Vagina (tissue), 2 donors: ENCODE data around the gene SREK1IP1. TPM values are rescaled to one million over a fixed set of nuclear protein-coding genes. Genes with fewer than 3 reads are reported as not detected.
"Not testable (repeated sequence)": the region's sequence is repeated elsewhere in the genome, so short reads cannot be mapped to it uniquely, and the experiment has no call there.

Experiments used
- DNase-seq, 2 donors: peaks; one replicate each; pipeline ENCODE4 v3.0.0-alpha.2; 2017; ENCODE audit errors: extremely low spot score in 2 of 2
- H3K27ac ChIP-seq: fragments of 200-600 bp; sonication (generic); one replicate; pipeline ENCODE4 v1.5.1; 2019
- H3K27me3 ChIP-seq: fragments of 200-600 bp; sonication (generic); one replicate; pipeline ENCODE4 v1.5.1; 2019
- H3K36me3 ChIP-seq, 2 donors: fragments of 200-600 bp; sonication (generic); one replicate each; pipeline ENCODE4 v1.5.1; 2017 to 2019
- H3K4me1 ChIP-seq: fragments of 200-600 bp; sonication (generic); one replicate; pipeline ENCODE4 v1.5.1; 2019
- H3K4me3 ChIP-seq, 2 donors: fragments of 200-600 bp; sonication (generic); 1 replicate in 1 of 2; 2 replicates in 1 of 2; pipeline ENCODE4 v1.5.1; 2016 to 2019
- H3K9me3 ChIP-seq: fragments of 200-600 bp; sonication (generic); one replicate; pipeline ENCODE4 v1.5.1; 2019
- POLR2A ChIP-seq, 2 donors: fragments of 450-650 bp; IDR thresholded peaks; one replicate each; pipeline ENCODE4 v1.6.1; 2017; ENCODE audit warnings: antibody characterized with exemption in 2 of 2, mild to moderate bottlenecking in 2 of 2, moderate library complexity in 2 of 2
- POLR2AphosphoS5 ChIP-seq, 2 donors: sonication (generic); formaldehyde crosslinking; IDR thresholded peaks; one replicate each; pipeline ENCODE4 v1.9.0; 2017; ENCODE audit warnings: antibody characterized with exemption in 2 of 2, mild to moderate bottlenecking in 2 of 2, low read depth in 1 of 2; ENCODE audit not compliant: insufficient read depth in 1 of 2
- intact Hi-C: fragments of 100-400 bp; cut with DNase I; formaldehyde crosslinking; loops from one replicate; pipeline ENCODE4 v1.15.1; 2023
- total RNA-seq: library from RNA; depleted of rRNA; stranded (reverse); fragments of >200 nt; gene quantifications from one replicate; pipeline ENCODE4 v1.2.3, GENCODE V29; 2016
- TF ChIP-seq, protein P1 (sequence below), 3 experiments: fragments of 450-650 bp in 2 of 3; fragments of 200-600 bp in 1 of 3; sonication (generic) in 1 of 3; IDR thresholded peaks; one replicate each; pipeline ENCODE4 v1.5.1; 2017 to 2019; ENCODE audit warnings: antibody characterized with exemption in 3 of 3, mild to moderate bottlenecking in 2 of 3, moderate library complexity in 2 of 3

The SREK1IP1 gene
- total RNA-seq, 1 donor from 2014 or later = 6.6 TPM

DNA sequence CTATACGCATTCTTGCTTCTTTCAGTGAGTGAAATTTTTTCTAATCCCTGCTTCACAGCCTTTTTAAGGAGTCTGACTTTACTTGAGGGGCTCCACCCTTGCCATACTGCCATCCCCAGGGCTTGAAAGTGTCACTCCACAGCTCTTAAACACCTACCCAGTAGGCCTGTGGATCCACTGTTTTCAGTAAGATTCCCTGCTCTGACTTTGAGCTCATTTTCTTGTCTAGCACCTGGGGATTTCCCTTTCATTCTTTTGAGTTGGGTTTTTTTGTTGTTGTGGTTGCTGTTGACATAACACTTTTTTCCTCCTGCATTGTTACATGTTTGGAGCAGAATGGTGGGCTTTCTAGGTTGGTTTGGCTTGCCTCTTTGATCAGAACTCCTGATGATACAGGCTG lies 23.6 kb downstream of the SREK1IP1 start:
- Histone ChIP-seq H3K4me3 (no peak overlapping the region), H3K27ac (no peak overlapping the region), H3K9me3 (no peaks in the 10 kb centered on the region), H3K4me1 (no peaks in the 10 kb centered on the region), H3K36me3 (peaks cover 0 to 10% of the 10 kb centered on the region in 2 donors), H3K27me3 (no peaks in the 10 kb centered on the region)
- TF ChIP-seq POLR2A (IDR thresholded peaks at IDR 0.05) = no peak
- TF ChIP-seq POLR2AphosphoS5 (IDR thresholded peaks at IDR 0.05; ENCODE audit: insufficient read depth in 1 of 2, low read depth in 1 of 2) = no peak
- TF ChIP-seq, protein P1, sequence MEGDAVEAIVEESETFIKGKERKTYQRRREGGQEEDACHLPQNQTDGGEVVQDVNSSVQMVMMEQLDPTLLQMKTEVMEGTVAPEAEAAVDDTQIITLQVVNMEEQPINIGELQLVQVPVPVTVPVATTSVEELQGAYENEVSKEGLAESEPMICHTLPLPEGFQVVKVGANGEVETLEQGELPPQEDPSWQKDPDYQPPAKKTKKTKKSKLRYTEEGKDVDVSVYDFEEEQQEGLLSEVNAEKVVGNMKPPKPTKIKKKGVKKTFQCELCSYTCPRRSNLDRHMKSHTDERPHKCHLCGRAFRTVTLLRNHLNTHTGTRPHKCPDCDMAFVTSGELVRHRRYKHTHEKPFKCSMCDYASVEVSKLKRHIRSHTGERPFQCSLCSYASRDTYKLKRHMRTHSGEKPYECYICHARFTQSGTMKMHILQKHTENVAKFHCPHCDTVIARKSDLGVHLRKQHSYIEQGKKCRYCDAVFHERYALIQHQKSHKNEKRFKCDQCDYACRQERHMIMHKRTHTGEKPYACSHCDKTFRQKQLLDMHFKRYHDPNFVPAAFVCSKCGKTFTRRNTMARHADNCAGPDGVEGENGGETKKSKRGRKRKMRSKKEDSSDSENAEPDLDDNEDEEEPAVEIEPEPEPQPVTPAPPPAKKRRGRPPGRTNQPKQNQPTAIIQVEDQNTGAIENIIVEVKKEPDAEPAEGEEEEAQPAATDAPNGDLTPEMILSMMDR (IDR thresholded peaks at IDR 0.05) = no peak
- intact Hi-C loops = no loop called here
- DNase-seq = no peak

- no peak for DNase-seq
- H3K4me3 ChIP-seq = no peak overlapping the region
- intact Hi-C loops = no loop called here
- H3K27me3 ChIP-seq = no peaks in the 10 kb centered on the region
- no peaks in the 10 kb centered on the region for H3K9me3 ChIP-seq
- TF ChIP-seq POLR2AphosphoS5 (IDR thresholded peaks at IDR 0.05; ENCODE audit: insufficient read depth in 1 of 2, low read depth in 1 of 2) (no peak), POLR2A (IDR thresholded peaks at IDR 0.05) (no peak)
- no peaks in the 10 kb centered on the region for H3K4me1 ChIP-seq
- H3K36me3 ChIP-seq = peaks cover 0 to 11% of the 10 kb centered on the region in 2 donors
- H3K27ac ChIP-seq = no peak overlapping the region
These were observed 25.7 kb downstream of the SREK1IP1 start for GRCh38 chr5:64742821-64743220.

- Histone ChIP-seq H3K4me1 (no peaks in the 10 kb centered on the region), H3K36me3 (peaks cover 0 to 11% of the 10 kb centered on the region in 2 donors), H3K4me3 (no peak overlapping the region), H3K27me3 (no peaks in the 10 kb centered on the region), H3K9me3 (no peaks in the 10 kb centered on the region), H3K27ac (no peak overlapping the region)
- no peak for DNase-seq
- TF ChIP-seq POLR2AphosphoS5 (IDR thresholded peaks at IDR 0.05; ENCODE audit: insufficient read depth in 1 of 2, low read depth in 1 of 2) (no peak), POLR2A (IDR thresholded peaks at IDR 0.05) (no peak)
- TF ChIP-seq, protein P1 (IDR thresholded peaks at IDR 0.05) = no peak
- intact Hi-C loops = no loop called here
These were observed 26.1 kb downstream of the SREK1IP1 start for GRCh38 chr5:64742411-64742810.

DNA sequence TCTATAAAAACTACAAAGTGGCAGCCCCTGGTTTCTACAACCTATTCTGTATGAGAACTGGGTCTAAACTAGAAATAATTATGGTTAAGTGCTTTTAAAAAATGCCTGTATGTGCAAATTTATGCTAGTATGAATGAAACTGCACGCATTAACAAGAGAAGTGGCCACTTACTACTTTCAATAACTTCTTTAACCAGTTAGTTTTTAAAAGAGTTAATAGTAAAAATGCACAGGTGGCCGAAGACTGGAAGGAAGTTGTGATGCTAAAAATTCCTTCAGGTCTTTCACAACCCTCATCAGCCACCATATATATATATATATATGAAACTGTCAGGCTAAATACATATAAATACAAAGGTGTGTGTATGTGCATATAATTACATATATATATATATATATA lies 41.3 kb downstream of the SREK1IP1 start:
- Histone ChIP-seq H3K27ac (no peak overlapping the region), H3K4me1 (no peaks in the 10 kb centered on the region), H3K36me3 (peaks cover 0 to 17% of the 10 kb centered on the region in 2 donors), H3K27me3 (no peaks in the 10 kb centered on the region), H3K9me3 (no peaks in the 10 kb centered on the region), H3K4me3 (no peak overlapping the region)
- TF ChIP-seq POLR2AphosphoS5 (IDR thresholded peaks at IDR 0.05; ENCODE audit: insufficient read depth in 1 of 2, low read depth in 1 of 2) = no peak
- TF ChIP-seq POLR2A (IDR thresholded peaks at IDR 0.05) = no peak
- TF ChIP-seq, protein P1 (IDR thresholded peaks at IDR 0.05) = no peak
- DNase-seq = no peak
- intact Hi-C loops = no loop called here

DNA sequence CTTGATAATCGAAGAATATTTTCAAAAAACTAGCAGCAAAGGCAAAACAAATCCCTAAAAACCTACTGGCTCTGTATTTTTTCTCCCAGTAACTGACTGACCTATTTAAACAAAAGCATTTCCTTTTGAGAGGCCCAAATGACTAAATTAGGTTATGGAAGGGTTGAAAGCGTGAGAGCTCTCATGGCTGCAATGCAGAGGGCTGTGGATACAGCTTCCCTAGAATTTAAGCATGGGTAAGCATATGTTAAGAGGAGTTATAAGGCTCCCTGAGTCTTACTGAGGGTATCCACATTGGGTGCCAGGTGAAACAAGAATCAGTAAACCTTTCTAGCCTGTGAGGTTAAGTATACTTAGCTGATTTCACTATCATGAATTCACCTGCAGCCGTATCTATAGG lies 45.9 kb downstream of the SREK1IP1 start:
- peaks cover 0 to 17% of the 10 kb centered on the region in 2 donors for H3K36me3 ChIP-seq
- H3K9me3 ChIP-seq = no peaks in the 10 kb centered on the region
- H3K4me1 ChIP-seq = no peaks in the 10 kb centered on the region
- no peak overlapping the region for H3K4me3 ChIP-seq
- intact Hi-C loops = no loop called here
- no peak overlapping the region for H3K27ac ChIP-seq
- TF ChIP-seq, protein P1 (IDR thresholded peaks at IDR 0.05) = no peak
- TF ChIP-seq POLR2A (IDR thresholded peaks at IDR 0.05) = no peak
- TF ChIP-seq POLR2AphosphoS5 (IDR thresholded peaks at IDR 0.05; ENCODE audit: insufficient read depth in 1 of 2, low read depth in 1 of 2) = no peak
- DNase-seq = no peak
- H3K27me3 ChIP-seq = no peaks in the 10 kb centered on the region

DNA sequence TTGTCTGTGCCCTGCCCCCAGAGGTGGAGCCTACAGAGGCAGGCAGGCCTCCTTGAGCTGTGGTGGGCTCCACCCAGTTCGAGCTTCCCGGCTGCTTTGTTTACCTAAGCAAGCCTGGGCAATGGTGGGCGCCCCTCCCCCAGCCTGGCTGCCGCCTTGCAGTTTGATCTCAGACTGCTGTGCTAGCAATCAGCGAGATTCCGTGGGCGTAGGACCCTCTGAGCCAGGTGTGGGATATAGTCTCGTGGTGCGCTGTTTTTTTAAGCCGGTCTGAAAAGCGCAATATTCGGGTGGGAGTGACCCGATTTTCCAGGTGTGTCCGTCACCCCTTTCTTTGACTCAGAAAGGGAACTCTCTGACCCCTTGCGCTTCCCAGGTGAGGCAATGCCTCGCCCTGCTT lies 54.0 kb downstream of the SREK1IP1 start:
- DNase-seq, H3K27ac ChIP-seq, intact Hi-C loops, H3K36me3 ChIP-seq, H3K4me3 ChIP-seq, H3K9me3 ChIP-seq, H3K4me1 ChIP-seq, H3K27me3 ChIP-seq: not testable (repeated sequence)
